ENCODE data around the gene S100A12.

Gene S100A12

GRCh38 chr1:153397051-153397923 is 21.9 kb upstream of the S100A12 start:
- H3K4me1 ChIP-seq (ENCODE audit: control insufficient read depth, insufficient read depth, low read length, poor library complexity, severe bottlenecking), result no peaks in the 10 kb centered on the region
- no peaks in the 10 kb centered on the region for H3K27me3 ChIP-seq (replicated peaks; ENCODE audit: control insufficient read depth, insufficient read depth, low read length, poor library complexity, severe bottlenecking)
- no peak overlapping the region for H3K4me3 ChIP-seq (ENCODE audit: insufficient read depth, low read depth, low read length, poor library complexity, severe bottlenecking)
- H3K9me3 ChIP-seq (ENCODE audit: control insufficient read depth, low read length), result no peaks in the 10 kb centered on the region
- H3K36me3 ChIP-seq (ENCODE audit: control insufficient read depth, insufficient read depth, low read length), result no peaks in the 10 kb centered on the region
- no peak overlapping the region for H3K27ac ChIP-seq (ENCODE audit: insufficient read depth, low read length, poor library complexity, severe bottlenecking)
- no peak for DNase-seq

GRCh38 chr1:153396461-153396860 is 21.0 kb upstream of the S100A12 start:
- Histone ChIP-seq H3K36me3 (ENCODE audit: control insufficient read depth, insufficient read depth, low read length) (no peaks in the 10 kb centered on the region), H3K27me3 (replicated peaks; ENCODE audit: control insufficient read depth, insufficient read depth, low read length, poor library complexity, severe bottlenecking) (no peaks in the 10 kb centered on the region), H3K4me3 (ENCODE audit: insufficient read depth, low read depth, low read length, poor library complexity, severe bottlenecking) (no peak overlapping the region), H3K9me3 (ENCODE audit: control insufficient read depth, low read length) (no peaks in the 10 kb centered on the region), H3K4me1 (ENCODE audit: control insufficient read depth, insufficient read depth, low read length, poor library complexity, severe bottlenecking) (no peaks in the 10 kb centered on the region), H3K27ac (ENCODE audit: insufficient read depth, low read length, poor library complexity, severe bottlenecking) (no peak overlapping the region)
- DNase-seq, result no peak

GRCh38 chr1:153395776-153396175 is 20.4 kb upstream of the S100A12 start:
- Histone ChIP-seq H3K9me3 (ENCODE audit: control insufficient read depth, low read length) (no peaks in the 10 kb centered on the region), H3K4me3 (ENCODE audit: insufficient read depth, low read depth, low read length, poor library complexity, severe bottlenecking) (no peak overlapping the region), H3K27me3 (replicated peaks; ENCODE audit: control insufficient read depth, insufficient read depth, low read length, poor library complexity, severe bottlenecking) (no peaks in the 10 kb centered on the region), H3K4me1 (ENCODE audit: control insufficient read depth, insufficient read depth, low read length, poor library complexity, severe bottlenecking) (no peaks in the 10 kb centered on the region), H3K36me3 (ENCODE audit: control insufficient read depth, insufficient read depth, low read length) (no peaks in the 10 kb centered on the region), H3K27ac (ENCODE audit: insufficient read depth, low read length, poor library complexity, severe bottlenecking) (no peak overlapping the region)
- DNase-seq, result no peak

- Histone ChIP-seq H3K4me1 (ENCODE audit: control insufficient read depth, insufficient read depth, low read length, poor library complexity, severe bottlenecking) (no peaks in the 10 kb centered on the region), H3K36me3 (ENCODE audit: control insufficient read depth, insufficient read depth, low read length) (no peaks in the 10 kb centered on the region), H3K27ac (ENCODE audit: insufficient read depth, low read length, poor library complexity, severe bottlenecking) (no peak overlapping the region), H3K27me3 (replicated peaks; ENCODE audit: control insufficient read depth, insufficient read depth, low read length, poor library complexity, severe bottlenecking) (no peaks in the 10 kb centered on the region), H3K4me3 (ENCODE audit: insufficient read depth, low read depth, low read length, poor library complexity, severe bottlenecking) (no peak overlapping the region), H3K9me3 (ENCODE audit: control insufficient read depth, low read length) (no peaks in the 10 kb centered on the region)
- no peak for DNase-seq
Observed at GRCh38 chr1:153395136-153395685, 19.8 kb upstream of the S100A12 start.

GRCh38 chr1:153394391-153394790 is 19.0 kb upstream of the S100A12 start:
- H3K4me1 ChIP-seq (ENCODE audit: control insufficient read depth, insufficient read depth, low read length, poor library complexity, severe bottlenecking), result no peaks in the 10 kb centered on the region
- no peaks in the 10 kb centered on the region for H3K27me3 ChIP-seq (replicated peaks; ENCODE audit: control insufficient read depth, insufficient read depth, low read length, poor library complexity, severe bottlenecking)
- no peak overlapping the region for H3K4me3 ChIP-seq (ENCODE audit: insufficient read depth, low read depth, low read length, poor library complexity, severe bottlenecking)
- no peak for DNase-seq
- H3K27ac ChIP-seq (ENCODE audit: insufficient read depth, low read length, poor library complexity, severe bottlenecking), result no peak overlapping the region
- no peaks in the 10 kb centered on the region for H3K36me3 ChIP-seq (ENCODE audit: control insufficient read depth, insufficient read depth, low read length)
- no peaks in the 10 kb centered on the region for H3K9me3 ChIP-seq (ENCODE audit: control insufficient read depth, low read length)

- Histone ChIP-seq H3K36me3 (ENCODE audit: control insufficient read depth, insufficient read depth, low read length) (no peaks in the 10 kb centered on the region), H3K4me1 (ENCODE audit: control insufficient read depth, insufficient read depth, low read length, poor library complexity, severe bottlenecking) (no peaks in the 10 kb centered on the region), H3K27ac (ENCODE audit: insufficient read depth, low read length, poor library complexity, severe bottlenecking) (no peak overlapping the region), H3K27me3 (replicated peaks; ENCODE audit: control insufficient read depth, insufficient read depth, low read length, poor library complexity, severe bottlenecking) (no peaks in the 10 kb centered on the region), H3K4me3 (ENCODE audit: insufficient read depth, low read depth, low read length, poor library complexity, severe bottlenecking) (no peak overlapping the region), H3K9me3 (ENCODE audit: control insufficient read depth, low read length) (no peaks in the 10 kb centered on the region)
- DNase-seq, result no peak
Observed at GRCh38 chr1:153393926-153394325, 18.5 kb upstream of the S100A12 start.

GRCh38 chr1:153392822-153393221 is 17.4 kb upstream of the S100A12 start:
- Histone ChIP-seq H3K9me3 (ENCODE audit: control insufficient read depth, low read length) (no peaks in the 10 kb centered on the region), H3K36me3 (ENCODE audit: control insufficient read depth, insufficient read depth, low read length) (no peaks in the 10 kb centered on the region), H3K4me1 (ENCODE audit: control insufficient read depth, insufficient read depth, low read length, poor library complexity, severe bottlenecking) (no peaks in the 10 kb centered on the region), H3K27me3 (replicated peaks; ENCODE audit: control insufficient read depth, insufficient read depth, low read length, poor library complexity, severe bottlenecking) (no peaks in the 10 kb centered on the region), H3K4me3 (ENCODE audit: insufficient read depth, low read depth, low read length, poor library complexity, severe bottlenecking) (no peak overlapping the region), H3K27ac (ENCODE audit: insufficient read depth, low read length, poor library complexity, severe bottlenecking) (no peak overlapping the region)
- no peak for DNase-seq

- Histone ChIP-seq H3K36me3 (ENCODE audit: control insufficient read depth, insufficient read depth, low read length) (no peaks in the 10 kb centered on the region), H3K4me1 (ENCODE audit: control insufficient read depth, insufficient read depth, low read length, poor library complexity, severe bottlenecking) (no peaks in the 10 kb centered on the region), H3K9me3 (ENCODE audit: control insufficient read depth, low read length) (no peaks in the 10 kb centered on the region), H3K4me3 (ENCODE audit: insufficient read depth, low read depth, low read length, poor library complexity, severe bottlenecking) (no peak overlapping the region), H3K27ac (ENCODE audit: insufficient read depth, low read length, poor library complexity, severe bottlenecking) (no peak overlapping the region), H3K27me3 (replicated peaks; ENCODE audit: control insufficient read depth, insufficient read depth, low read length, poor library complexity, severe bottlenecking) (no peaks in the 10 kb centered on the region)
- no peak for DNase-seq
Observed at GRCh38 chr1:153392258-153392657, 16.8 kb upstream of the S100A12 start.

- Histone ChIP-seq H3K27ac (ENCODE audit: insufficient read depth, low read length, poor library complexity, severe bottlenecking) (no peak within 1 kb of the TSS), H3K4me1 (ENCODE audit: control insufficient read depth, insufficient read depth, low read length, poor library complexity, severe bottlenecking) (no peaks in the 10 kb centered on the region), H3K9me3 (ENCODE audit: control insufficient read depth, low read length) (no peaks in the 10 kb centered on the region), H3K36me3 (ENCODE audit: control insufficient read depth, insufficient read depth, low read length) (no peaks in the 10 kb centered on the region), H3K27me3 (replicated peaks; ENCODE audit: control insufficient read depth, insufficient read depth, low read length, poor library complexity, severe bottlenecking) (no peaks in the 10 kb centered on the region), H3K4me3 (ENCODE audit: insufficient read depth, low read depth, low read length, poor library complexity, severe bottlenecking) (no peak within 1 kb of the TSS)
- no peak for DNase-seq
Observed at GRCh38 chr1:153390938-153391710, 15.7 kb upstream of the S100A12 start, which contains the start of gene S100A8. Gene S100A8 (minus strand): TSS chr1:153391073. CDS start chr1:153390535, 538 bp downstream.

Data from effector memory CD4-positive, alpha-beta T cell (primary cell).